A549 (cell line): ENCODE measurements around the gene ATP13A1.

Experiments used
- CBX2 ChIP-seq: fragments of 200-600 bp; sonication (generic); IDR thresholded peaks from 2 replicates; pipeline ENCODE4 v1.6.1; 2016; ENCODE audit warnings: low read depth, mild to moderate bottlenecking, borderline replicate concordance
- CTCF ChIP-seq: fragments of >200 bp; sonication (Bioruptor Twin); formaldehyde crosslinking; IDR thresholded peaks from 3 replicates; pipeline ENCODE4 v1.5.1; 2016
- EHF ChIP-seq: fragments of 250-450 bp; sonication (Bioruptor Pico); IDR thresholded peaks from 2 replicates; pipeline ENCODE4 v1.5.0; 2020; ENCODE audit warnings: mild to moderate bottlenecking
- ESRRA ChIP-seq: fragments of 150-350 bp; IDR thresholded peaks from 2 replicates; pipeline ENCODE4 v1.6.1; 2014; ENCODE audit warnings: mild to moderate bottlenecking, low read length, borderline replicate concordance
- MAX ChIP-seq: IDR thresholded peaks from 2 replicates; pipeline ENCODE4 v1.6.1; 2012
- POLR2A ChIP-seq: IDR thresholded peaks from 2 replicates; pipeline ENCODE4 v1.6.1; 2012; ENCODE audit warnings: mild to moderate bottlenecking, low read length

GRCh38 chr19:19632661-19633060 lies 30.8 kb downstream of the ATP13A1 start:
- no peak for TF ChIP-seq CBX2
- no peak for TF ChIP-seq EHF
- no peak for TF ChIP-seq CTCF
- no peak for TF ChIP-seq POLR2A
- TF ChIP-seq MAX: no peak
- TF ChIP-seq ESRRA: no peak
